ENCODE measurements around the gene CRTC3.

DNA sequence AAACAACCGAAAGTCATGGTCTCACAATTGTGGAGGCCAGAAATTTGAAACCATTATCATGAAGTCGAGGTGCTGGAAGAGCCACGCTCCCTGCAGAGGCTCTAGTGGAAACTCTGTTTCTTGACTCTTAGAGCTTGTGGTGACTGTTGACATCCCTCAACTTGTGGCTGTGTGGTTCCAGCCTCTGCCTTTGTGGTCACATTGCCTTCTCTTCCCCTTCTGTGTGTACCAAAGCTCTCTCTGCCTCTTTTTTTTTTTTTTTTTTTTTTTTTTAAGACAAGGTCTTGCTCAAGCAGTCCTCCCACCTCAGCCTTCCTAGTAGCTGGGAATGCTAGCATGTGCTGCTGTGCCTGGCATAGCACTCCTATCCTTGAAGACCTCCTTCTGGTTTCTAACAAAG lies 48.7 kb upstream of the CRTC3 start:
- no peak for TF ChIP-seq POLR2A (IDR thresholded peaks at IDR 0.05)
- TF ChIP-seq, protein P1, sequence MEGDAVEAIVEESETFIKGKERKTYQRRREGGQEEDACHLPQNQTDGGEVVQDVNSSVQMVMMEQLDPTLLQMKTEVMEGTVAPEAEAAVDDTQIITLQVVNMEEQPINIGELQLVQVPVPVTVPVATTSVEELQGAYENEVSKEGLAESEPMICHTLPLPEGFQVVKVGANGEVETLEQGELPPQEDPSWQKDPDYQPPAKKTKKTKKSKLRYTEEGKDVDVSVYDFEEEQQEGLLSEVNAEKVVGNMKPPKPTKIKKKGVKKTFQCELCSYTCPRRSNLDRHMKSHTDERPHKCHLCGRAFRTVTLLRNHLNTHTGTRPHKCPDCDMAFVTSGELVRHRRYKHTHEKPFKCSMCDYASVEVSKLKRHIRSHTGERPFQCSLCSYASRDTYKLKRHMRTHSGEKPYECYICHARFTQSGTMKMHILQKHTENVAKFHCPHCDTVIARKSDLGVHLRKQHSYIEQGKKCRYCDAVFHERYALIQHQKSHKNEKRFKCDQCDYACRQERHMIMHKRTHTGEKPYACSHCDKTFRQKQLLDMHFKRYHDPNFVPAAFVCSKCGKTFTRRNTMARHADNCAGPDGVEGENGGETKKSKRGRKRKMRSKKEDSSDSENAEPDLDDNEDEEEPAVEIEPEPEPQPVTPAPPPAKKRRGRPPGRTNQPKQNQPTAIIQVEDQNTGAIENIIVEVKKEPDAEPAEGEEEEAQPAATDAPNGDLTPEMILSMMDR (IDR thresholded peaks at IDR 0.05): no peak

Measured in Peyer's patch (tissue), 4 donors.